Putamen (tissue), 1 donor: ENCODE results near the gene ASGR2.

Experiments used
- DNase-seq: peaks from one replicate; pipeline ENCODE4 v3.0.0-alpha.2; 2016; ENCODE audit warnings: low spot score

ASGR2 gene

DNA sequence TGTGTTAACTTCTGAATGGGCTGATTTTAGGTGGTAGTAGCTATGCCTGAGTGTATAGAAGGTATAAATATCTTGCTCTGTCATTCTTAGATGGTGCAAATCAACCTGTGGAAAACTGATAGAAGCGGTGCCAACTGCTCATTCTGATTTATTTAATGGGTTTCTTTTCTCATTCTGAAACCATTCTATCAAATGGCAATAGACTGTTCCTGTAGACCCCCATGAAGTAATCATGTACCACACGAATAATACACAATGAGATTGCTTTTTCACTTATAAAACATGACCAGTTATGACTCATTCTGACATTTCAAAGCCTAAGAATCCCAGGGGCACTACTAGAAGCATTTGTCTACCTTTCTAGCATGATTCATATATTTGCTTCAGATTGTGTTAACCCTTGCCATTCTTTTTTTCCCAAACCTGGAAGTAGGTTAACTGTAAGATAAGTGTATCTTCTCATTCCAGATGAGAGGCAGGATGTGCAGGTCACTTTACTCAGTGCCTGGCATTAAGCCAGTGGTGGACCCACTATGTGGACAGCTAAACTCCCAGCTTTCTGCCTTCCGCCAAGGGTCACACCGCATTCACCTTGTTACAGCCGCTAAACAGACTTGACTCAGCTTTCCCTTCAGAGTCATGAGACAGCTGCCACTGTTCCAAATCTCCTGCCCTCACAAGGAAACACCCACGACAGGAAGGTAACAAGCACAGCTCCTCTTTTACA, 54.3 kb downstream of the ASGR2 start:
- DNase-seq, result peak; percentile 66

DNA sequence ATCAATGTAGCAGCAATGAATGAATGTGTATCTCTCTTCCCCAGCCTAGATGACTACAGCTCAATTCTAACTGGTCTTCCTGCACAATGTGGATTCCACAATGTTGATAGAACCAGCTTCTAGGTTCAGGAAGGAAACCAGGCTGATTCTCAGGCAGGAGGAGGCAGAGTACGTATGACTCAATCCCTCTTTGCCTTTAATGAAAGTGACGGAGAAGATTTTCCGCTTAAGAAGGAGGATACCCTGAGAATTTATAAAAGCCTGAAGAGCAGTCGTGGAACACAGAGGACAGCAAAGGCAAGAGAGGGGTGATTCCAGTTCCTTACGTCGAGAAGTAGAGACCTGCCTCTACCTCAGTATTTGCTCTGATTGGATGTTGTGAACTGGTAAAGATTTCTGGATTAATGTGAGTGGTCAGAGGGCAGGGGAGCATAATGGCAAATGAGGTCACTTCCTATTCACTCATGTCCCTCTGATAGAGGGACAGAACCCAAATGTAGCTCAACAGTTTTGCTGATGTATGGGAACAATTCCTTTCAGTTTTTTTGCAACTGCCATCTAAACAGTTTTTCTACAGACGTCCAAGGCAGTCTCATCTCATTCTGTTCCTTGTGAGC, 55.7 kb downstream of the ASGR2 start:
- DNase-seq, result no peak

DNA sequence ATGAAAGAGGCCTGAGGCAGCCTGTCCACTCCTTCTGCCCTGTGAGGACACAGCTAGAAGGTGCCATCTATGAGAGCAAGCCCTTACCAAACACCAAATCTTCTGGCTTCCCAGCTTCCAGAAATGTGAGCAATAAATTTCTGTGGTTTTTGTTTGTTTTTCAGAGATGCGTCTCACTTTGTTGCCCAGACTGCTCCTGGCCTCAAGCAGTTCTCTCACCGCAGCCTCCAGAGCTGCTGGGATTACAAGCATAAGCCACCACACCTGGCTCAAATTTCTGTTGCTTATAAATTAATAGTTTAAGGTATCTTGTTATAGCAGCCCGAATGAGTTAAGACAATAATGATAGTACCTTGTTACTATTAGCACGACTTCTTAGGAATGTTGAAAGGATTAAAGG, 58.2 kb downstream of the ASGR2 start:
- DNase-seq, result no peak
